HepG2 (cell line): ENCODE results near the gene IRX4.

Source experiments
- ATRX ChIP-seq: sonication (generic); formaldehyde crosslinking; IDR thresholded peaks from 2 replicates; pipeline ENCODE4 v1.4.0; 2020; ENCODE audit warnings: missing genetic modification reagents, borderline replicate concordance
- CTCF ChIP-seq: sonication (generic); formaldehyde crosslinking; IDR thresholded peaks from 2 replicates; pipeline ENCODE4 v1.5.0; 2020; ENCODE audit warnings: mild to moderate bottlenecking, missing genetic modification reagents, moderate library complexity
- EZH2 ChIP-seq: conservative IDR thresholded peaks from 2 replicates; pipeline ENCODE4 v1.6.1; 2012; ENCODE audit warnings: mild to moderate bottlenecking, low read depth, low read length, moderate library complexity
- GMEB2 ChIP-seq: IDR thresholded peaks from 2 replicates; pipeline ENCODE4 v1.6.1; 2016; ENCODE audit warnings: missing biosample characterization, missing genetic modification reagents, low read depth
- MED8 ChIP-seq: sonication (generic); formaldehyde crosslinking; IDR thresholded peaks from 2 replicates; pipeline ENCODE4 v1.8.1; 2023; ENCODE audit warnings: mild to moderate bottlenecking, missing genetic modification reagents; ENCODE audit not compliant: insufficient replicate concordance
- MNT ChIP-seq: fragments of 450-650 bp; IDR thresholded peaks from 2 replicates; pipeline ENCODE4 v1.6.1; 2016
- RAD21 ChIP-seq: fragments of 450-650 bp; formaldehyde crosslinking; IDR thresholded peaks from 2 replicates; pipeline ENCODE4 v1.5.0; 2020; ENCODE audit warnings: mild to moderate bottlenecking
- RNF219 ChIP-seq: sonication (generic); formaldehyde crosslinking; IDR thresholded peaks from 2 replicates; pipeline ENCODE4 v1.5.0; 2020; ENCODE audit warnings: mild to moderate bottlenecking, missing genetic modification reagents
- TAF1 ChIP-seq: sonication (generic); formaldehyde crosslinking; IDR thresholded peaks from 2 replicates; pipeline ENCODE4 v1.4.0; 2020; ENCODE audit warnings: missing genetic modification reagents
- YY1 ChIP-seq: IDR thresholded peaks from 2 replicates; pipeline ENCODE4 v1.6.1; 2011; ENCODE audit warnings: low read length, low read depth, moderate library complexity, mild to moderate bottlenecking; ENCODE audit not compliant: insufficient read depth, insufficient replicate concordance
- ZBTB49 ChIP-seq: sonication (generic); formaldehyde crosslinking; IDR thresholded peaks from 2 replicates; pipeline ENCODE4 v1.4.0; 2020; ENCODE audit warnings: missing genetic modification reagents, borderline replicate concordance
- ZNF33B ChIP-seq: sonication (generic); formaldehyde crosslinking; IDR thresholded peaks from 2 replicates; pipeline ENCODE4 v1.5.1; 2020; ENCODE audit warnings: mild to moderate bottlenecking, missing genetic modification reagents
- ZSCAN25 ChIP-seq: sonication (generic); formaldehyde crosslinking; IDR thresholded peaks from 2 replicates; pipeline ENCODE4 v1.8.0; 2022; ENCODE audit warnings: mild to moderate bottlenecking, missing genetic modification reagents

GRCh38 chr5:1931604-1932231 lies 49.0 kb upstream of the IRX4 start:
- TF ChIP-seq ATRX = no peak
- no peak for TF ChIP-seq RNF219 (CRISPR knock-in tag)
- TF ChIP-seq CTCF (CRISPR knock-in tag) = no peak
- TF ChIP-seq EZH2 = no peak
- no peak for TF ChIP-seq ZSCAN25 (CRISPR knock-in tag)
- TF ChIP-seq GMEB2 (CRISPR knock-in tag) = no peak
- no peak for TF ChIP-seq RAD21
- TF ChIP-seq YY1 = no peak
- TF ChIP-seq ZNF33B (CRISPR knock-in tag) = no peak
- no peak for TF ChIP-seq ZBTB49
- no peak for TF ChIP-seq MED8
- no peak for TF ChIP-seq MNT
- TF ChIP-seq TAF1 = no peak
